Measurements from ENCODE around the gene ENO4.

The ENO4 gene

GRCh38 chr10:116919164-116919563 is 69.9 kb downstream of the ENO4 start:
- DNase-seq = no peak

DNA sequence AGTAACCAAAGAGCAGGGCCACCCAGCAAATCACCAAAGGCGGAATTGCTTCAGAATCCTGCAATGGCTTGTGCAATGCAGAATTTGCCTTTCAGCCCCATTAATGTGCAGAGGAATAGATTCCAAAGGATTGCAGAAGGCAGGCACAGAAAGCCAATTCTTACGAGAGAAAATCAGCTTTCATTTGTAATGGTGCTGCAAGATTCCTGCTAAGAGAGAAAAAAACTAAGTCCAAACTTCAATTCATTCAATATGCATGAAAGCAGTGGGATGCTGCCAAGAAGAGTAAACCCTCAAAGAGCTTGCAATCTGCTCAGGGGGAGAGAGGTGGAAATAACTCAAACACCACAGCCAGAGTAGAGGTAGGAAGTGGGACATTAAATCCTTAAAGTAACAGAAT is 70.4 kb downstream of the ENO4 start:
- DNase-seq = no peak

GRCh38 chr10:116925056-116925455 is 75.8 kb downstream of the ENO4 start:
- DNase-seq = no peak

GRCh38 chr10:116926426-116926825 is 77.1 kb downstream of the ENO4 start:
- DNase-seq = no peak

DNA sequence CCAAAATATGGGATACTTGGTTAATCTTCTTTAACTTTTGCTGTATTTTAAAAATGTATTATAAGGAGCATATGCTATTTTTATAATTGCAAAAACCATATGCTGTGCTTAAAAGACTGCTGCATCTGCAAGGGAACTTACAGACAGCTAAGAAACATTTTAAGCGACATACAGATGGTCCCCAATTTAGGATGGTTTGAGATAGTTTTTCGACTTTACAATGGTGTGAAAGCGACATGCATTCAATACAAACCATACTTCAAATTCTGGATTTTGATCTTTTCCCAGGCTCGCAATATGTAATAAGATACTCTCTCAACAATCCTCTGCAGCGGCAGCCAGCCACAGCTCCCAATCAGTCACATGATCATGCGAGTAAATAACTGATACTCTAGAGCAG is 82.5 kb downstream of the ENO4 start:
- DNase-seq = no peak
